ENCODE results near the gene SEMA4F.

GRCh38 chr2:74618410-74619083 lies 35.5 kb upstream of the SEMA4F start:
- TF ChIP-seq CTCF (optimal IDR thresholded peaks at IDR 0.05 in 1 of 3, IDR thresholded peaks at IDR 0.05 in 1 of 3, conservative IDR thresholded peaks at IDR 0.05 in 1 of 3; ENCODE audit: extremely low read depth in 1 of 3, insufficient read depth in 2 of 3, low read length in 3 of 3): no peak
- no peak for TF ChIP-seq EZH2 (IDR thresholded peaks at IDR 0.05; ENCODE audit: low read length)

All from keratinocyte (primary cell).